GM10248 (cell line): Measurements from ENCODE around the gene MGST3.
"Not testable (repeated sequence)": the region's sequence is repeated elsewhere in the genome, so short reads cannot be mapped to it uniquely, and the experiment has no call there.

Experiments used
- CTCF ChIA-PET: fragments of 300-600 bp; sonication (Branson Sonifier 250); formaldehyde crosslinking; extraction: SDS; loops from one replicate; lab custom pipeline; 2021; ENCODE audit warnings: antibody characterized with exemption; lab: Yijun Ruan, JAX
- POLR2A ChIA-PET: fragments of 350-650 bp; sonication (Branson Sonifier 250); formaldehyde crosslinking; extraction: SDS; loops from one replicate; lab custom pipeline; 2020; ENCODE audit warnings: antibody characterized with exemption; lab: Yijun Ruan, JAX
- DNase-seq: peaks from one replicate; pipeline ENCODE4 v3.0.0; 2012; ENCODE audit errors: extremely low spot score
- CTCF ChIP-seq: IDR thresholded peaks from 2 replicates; pipeline ENCODE4 v1.5.1; 2012; ENCODE audit warnings: mild to moderate bottlenecking, low read depth; ENCODE audit errors: extremely low read depth, missing control alignments, control extremely low read depth

MGST3 gene

GRCh38 chr1:165680303-165680702 is 49.3 kb downstream of the MGST3 start:
- POLR2A ChIA-PET = no interaction called here
- CTCF ChIA-PET = no interaction called here
- no peak for TF ChIP-seq CTCF
- DNase-seq = no peak

GRCh38 chr1:165680773-165681172 is 49.7 kb downstream of the MGST3 start:
- DNase-seq, POLR2A ChIA-PET: not testable (repeated sequence)
- CTCF ChIA-PET = interaction anchor here (0.7 to 1.5 kb wide), 3 partner anchors 9 to 79 kb away, joined by 3 to 4 read pairs (median 3); no protein-coding TSS in a partner anchor

GRCh38 chr1:165683848-165684485 is 52.9 kb downstream of the MGST3 start:
- no peak for DNase-seq
- ChIA-PET CTCF (interaction anchor here (0.9 to 2.2 kb wide), 5 partner anchors 9 to 83 kb away, joined by 3 to 6 read pairs (median 4); partner anchors contain the start of gene ALDH9A1), POLR2A (no interaction called here)
- no peak for TF ChIP-seq CTCF

- POLR2A ChIA-PET = interaction anchor here (1.2 kb wide), 1 partner anchor 12 kb away, joined by 4 read pairs; the partner anchor contains the start of gene ALDH9A1
- CTCF ChIA-PET = interaction anchor here (1.0 to 3.4 kb wide), 9 partner anchors 9 to 84 kb away, joined by 3 to 22 read pairs (median 4); partner anchors contain the start of gene ALDH9A1
- peak; percentile 27 for DNase-seq
- peak; percentile 35 for TF ChIP-seq CTCF
Observed at GRCh38 chr1:165686121-165686970, 55.3 kb downstream of the MGST3 start.

- CTCF ChIA-PET = interaction anchor here (1.0 to 3.4 kb wide), 4 partner anchors 8 to 20 kb away, joined by 3 to 22 read pairs (median 6); partner anchors contain the start of gene ALDH9A1
- no peak for DNase-seq
- no peak for TF ChIP-seq CTCF
- POLR2A ChIA-PET = no interaction called here
Observed at GRCh38 chr1:165686971-165687433, 56.0 kb downstream of the MGST3 start.

- DNase-seq = no peak
- CTCF ChIA-PET = interaction anchor here (3.4 kb wide), 1 partner anchor 9 kb away, joined by 22 read pairs; the partner anchor contains the start of gene ALDH9A1
- POLR2A ChIA-PET = no interaction called here
- TF ChIP-seq CTCF = no peak
Observed at GRCh38 chr1:165688046-165688445, 57.0 kb downstream of the MGST3 start.
